Measurements from ENCODE around the gene DCHS1.

DCHS1 gene

DNA sequence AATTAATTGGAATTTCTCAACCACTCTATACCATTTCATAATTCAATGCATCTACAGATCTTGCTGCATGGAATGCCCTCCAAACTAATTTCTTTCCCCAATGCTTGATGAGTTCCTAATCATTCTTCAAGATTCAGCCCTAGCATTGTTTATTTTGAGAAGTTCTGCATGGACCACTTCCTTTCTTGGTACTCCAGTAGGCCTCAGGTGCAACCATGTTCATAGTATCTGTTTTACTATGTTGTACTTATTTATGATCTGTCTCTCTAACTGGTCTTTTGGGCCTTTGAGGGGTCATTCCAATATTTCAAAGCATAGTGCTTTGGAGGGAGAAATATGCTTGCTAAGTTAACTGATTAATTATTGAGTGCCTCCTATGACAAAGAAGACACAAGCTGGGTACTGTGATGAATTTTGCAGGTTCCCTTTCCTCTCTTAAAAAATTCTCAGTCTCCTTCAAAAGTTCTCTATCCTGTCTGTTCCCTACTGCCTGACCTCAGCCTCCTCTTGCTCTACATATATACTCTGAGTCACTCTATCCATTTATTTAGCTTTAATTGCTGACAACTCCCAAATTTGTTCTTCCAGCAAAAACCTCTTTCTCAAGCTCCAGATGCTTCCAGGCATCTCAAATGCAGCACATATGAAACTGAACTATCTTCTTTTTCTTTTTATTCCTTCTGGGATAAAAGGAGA lies 18.1 kb upstream of the DCHS1 start:
- DNase-seq = no peak

DNA sequence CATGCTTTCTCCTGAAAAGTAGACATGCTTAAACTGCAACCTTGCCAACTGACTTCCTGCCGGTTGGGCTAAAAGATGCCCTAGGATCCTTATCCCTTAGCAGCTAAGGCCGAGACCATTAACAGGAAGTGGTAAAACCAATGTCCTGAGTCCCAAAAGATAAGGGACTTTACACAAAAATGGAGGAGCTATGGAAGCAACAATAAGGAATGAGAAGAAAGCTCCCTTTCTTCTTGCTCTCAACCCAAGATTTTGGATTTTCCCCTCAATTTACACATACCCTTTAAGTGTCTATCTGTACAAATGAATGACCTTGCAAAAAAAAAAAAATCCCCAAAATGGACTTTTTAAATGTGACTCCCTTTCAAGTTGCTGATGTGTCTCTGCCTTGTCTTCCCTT lies 16.4 kb upstream of the DCHS1 start:
- DNase-seq = no peak

DNA sequence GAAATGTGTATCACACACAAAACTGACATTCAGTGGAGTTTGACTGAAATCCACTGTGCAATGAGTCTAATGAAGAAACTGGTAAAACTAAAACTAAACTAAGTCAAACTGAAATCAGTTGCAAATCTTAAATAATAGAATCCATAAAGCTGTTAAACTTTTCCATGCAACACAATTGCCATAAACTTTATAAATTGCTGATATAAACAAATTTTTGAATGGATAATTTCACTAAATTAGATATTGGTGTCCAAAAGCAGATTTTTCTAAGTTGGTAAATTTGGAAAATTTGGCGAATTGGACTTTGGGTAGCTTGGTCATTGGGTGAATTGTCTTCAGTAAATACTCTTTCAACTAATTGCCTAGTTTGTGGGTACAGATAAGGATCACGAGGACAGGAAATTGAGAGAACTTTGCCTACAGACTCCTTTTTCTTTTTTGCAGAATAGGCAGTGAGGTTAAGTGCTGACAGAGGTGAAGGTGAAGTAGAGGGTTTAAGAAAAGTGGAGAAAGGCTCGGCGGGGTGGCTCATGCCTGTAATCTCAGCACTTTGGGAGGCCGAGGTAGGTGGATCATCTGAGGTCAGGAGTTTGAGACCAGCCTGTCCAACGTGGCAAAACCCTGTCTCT lies 14.7 kb upstream of the DCHS1 start:
- DNase-seq = no peak

DNA sequence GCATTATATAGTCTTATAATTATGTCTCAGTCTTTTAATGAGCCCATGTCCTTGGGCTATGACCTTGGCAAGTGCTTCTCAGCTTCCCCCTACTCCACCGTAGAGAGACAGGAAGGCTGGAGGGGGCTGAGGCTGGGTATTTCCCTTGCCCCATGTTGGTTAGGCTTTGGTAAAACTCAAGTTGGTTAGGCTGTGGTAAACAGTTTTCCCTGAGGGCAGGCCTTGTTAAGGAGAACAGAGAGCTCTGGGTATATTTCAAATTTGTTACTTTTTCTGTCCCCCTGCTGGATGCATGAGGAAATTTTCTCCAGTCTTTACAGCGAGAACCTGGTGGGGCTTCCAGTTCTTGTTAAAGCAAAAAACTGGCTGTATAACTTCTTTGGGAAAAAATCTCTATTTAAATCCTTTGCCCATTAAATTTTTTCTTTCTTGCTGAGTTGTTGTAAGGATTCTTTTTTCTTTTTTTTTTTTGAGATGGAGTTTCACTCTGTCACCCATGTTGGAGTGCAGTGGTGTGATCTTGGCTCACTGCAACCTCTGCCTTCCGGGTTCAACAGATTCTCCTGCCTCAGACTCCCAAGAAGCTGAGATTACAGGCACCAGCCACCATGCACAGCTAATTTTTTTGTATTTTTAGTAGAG lies 12.2 kb upstream of the DCHS1 start:
- DNase-seq = peak; percentile 20

DNA sequence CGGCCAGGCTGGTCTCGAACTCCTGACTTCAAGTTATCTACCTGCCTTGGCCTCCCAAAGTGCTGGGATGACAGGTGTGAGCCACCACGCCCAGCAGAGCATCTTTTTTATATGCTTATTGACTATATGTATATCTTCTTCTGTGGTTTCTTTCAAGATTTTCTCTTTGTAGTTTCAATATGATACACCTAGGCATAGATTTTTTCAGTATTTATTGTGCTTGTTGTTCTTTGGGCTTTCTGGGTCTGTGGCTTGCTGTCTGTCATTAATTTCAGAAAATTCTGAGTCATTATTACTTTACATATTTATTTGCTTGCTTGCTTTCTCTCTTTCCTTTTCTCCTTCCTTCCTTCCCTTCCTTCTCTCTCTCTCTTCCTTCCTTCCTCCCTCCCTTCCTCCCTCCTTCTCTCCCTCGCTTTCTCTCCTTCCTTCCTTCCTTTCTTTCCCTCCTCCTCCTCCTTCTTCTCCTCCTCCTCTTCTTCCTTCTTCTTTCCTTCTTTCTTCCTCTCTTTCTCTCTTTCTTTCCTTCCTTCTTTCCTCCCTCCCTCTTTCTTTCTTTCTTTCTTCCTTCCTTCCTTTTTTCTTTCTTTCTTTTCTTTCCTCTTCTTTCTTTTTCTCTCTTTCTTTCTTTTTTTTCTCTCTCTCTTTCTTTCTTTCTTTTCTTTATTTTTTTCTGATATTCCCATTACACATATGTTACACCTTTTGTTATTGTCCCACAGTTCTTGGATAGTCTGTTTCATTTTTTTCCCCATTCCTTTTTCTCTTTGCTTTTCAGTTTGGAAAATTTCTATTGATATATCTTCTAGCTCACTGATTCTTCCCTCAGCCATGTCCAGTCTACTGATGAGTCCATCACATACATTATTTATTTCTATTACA lies 10.9 kb upstream of the DCHS1 start:
- no peak for DNase-seq

DNA sequence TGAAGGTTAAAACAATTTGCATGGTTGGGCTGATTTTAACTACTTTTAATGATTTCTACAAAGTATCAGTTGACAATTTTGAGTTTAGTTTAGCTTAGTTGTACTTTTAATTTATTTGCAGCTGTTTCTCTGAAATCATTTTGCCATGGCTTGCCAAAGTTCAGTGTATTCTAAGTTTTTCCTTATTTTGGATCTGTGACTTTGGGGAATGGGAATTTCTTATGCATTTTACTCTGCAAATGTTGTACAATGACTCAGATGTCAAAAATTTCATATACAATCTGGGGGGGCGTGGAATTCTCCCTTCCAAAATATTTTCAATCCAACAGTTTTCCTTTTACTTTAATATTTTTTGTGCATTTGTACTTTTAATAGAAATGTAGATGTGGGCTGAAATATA lies 8.9 kb upstream of the DCHS1 start:
- no peak for DNase-seq

DNA sequence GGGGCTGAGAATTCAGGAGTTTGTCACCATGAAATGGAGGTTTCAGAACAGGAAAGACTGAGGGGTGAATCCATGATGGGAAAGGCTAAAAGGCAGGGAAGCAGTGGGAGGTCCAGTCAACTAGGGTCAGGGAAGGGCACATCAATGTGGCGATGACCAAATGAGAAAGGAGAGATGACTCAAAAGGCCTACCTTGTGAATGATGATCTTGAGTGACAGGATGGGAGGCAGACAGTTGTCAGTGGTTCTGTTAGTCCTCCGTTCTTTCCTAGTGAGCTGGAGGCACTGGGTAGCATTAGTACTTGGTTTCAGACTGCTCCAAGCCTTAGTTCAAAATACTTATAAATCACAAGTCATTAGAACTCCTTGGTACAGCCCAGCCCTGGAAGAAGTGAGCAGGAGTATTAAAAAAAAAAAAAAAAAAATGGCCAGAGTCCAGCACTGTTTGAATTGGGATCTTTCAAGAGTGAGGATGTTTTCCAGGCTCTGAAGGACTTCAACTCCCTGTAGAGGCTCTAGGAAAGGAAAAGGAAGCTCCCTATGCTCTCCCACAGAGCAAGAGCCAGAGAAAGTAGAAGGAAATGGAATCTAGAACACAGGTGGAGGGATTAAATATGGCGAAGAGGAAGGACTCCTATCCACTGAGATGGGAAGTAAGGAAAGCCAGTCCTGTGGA lies 8.3 kb upstream of the DCHS1 start:
- DNase-seq = no peak

DNA sequence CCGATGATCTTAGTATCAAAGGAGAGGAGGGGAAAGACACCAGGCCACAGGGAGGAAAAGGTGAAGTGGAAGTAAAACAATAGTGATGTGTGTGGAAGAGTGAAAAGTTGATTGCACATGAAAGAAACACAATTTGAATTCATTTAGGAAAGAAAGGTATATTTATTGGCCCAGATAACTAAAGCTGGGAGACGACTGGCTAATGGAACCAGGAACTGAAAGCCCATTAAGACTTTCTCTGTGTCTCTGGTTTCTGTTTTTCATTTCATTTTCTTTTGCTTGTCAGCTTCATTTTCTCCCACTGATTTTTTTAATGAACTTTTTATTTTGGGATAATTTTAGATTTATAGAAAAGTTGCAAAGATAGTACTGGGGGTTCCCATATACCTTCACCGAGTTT lies 5.1 kb upstream of the DCHS1 start:
- DNase-seq = no peak

DNA sequence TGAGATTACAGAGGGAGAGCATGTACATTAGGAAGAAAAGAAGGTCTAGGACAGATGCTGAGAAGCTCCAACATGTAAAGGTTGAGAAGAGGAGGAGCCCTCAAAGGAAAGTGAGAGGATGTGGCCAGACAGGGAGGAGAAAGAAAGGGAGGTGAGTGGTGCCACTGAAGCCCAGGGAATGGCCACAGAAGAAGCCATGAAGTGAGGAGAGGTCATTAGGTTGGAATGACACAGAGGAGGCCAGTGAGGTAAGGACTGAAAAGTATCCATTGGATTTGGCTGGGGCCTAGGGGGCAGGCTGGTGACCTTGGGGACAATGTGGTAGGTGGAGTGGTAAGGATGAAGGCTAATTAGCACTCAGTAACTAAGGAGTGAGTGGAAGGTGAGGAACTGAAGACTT lies 3.0 kb upstream of the DCHS1 start:
- DNase-seq = no peak

DNA sequence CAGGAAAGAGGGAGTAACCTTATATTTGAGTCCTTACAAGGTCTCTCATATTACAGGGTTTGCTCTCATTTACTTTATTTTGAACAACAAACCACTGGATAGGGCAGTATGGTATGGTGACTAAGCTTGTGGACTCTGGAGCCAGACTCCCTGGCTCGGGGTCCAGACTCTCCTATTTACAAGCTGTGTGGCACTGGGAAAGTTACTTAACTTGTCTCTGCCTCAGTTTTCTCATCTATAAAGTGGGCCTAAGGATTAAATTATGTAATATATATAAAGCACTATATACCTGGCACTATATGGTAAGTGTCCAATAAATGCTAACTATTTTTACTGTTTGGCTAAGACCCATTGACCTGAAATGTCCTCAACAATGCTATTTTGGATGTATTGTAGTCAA lies 1.7 kb upstream of the DCHS1 start:
- DNase-seq = no peak

DNA sequence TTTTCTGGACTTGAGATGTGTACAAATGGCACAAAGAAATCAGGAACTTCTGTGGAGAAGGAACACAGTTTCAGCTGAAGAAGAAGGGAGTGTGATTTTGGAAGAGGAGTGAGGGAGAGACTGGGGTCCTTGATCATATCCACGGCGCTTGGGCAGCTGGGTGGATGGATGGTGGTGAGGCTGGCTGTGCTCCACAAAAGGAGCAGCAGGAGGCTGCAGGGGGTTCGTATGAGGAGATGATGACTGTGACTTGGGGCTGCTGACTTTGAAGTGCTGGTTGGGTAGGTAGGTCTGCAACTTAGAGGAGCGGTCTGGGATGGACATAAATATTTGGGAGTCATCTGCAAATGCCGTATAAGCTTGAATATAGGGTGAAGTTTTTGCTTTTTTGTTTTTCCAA lies 1.3 kb upstream of the DCHS1 start:
- DNase-seq = no peak

DNA sequence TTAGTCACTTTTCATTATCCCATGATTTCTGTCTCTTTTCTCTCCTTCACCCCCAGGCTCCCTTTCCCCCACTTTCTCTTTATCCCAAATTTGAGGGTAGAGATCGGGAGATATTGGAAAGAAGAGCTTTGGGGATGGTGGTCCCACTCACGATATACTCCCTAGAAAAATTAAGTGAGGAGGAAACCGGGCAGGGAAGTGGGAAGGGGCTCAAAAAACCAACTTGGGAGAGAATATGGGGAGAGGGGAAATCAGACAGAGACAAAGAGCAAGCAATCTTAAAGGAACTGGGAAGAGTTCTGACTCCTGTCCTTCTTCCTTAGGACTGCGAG lies 941 bp upstream of the DCHS1 start:
- DNase-seq = no peak

DNA sequence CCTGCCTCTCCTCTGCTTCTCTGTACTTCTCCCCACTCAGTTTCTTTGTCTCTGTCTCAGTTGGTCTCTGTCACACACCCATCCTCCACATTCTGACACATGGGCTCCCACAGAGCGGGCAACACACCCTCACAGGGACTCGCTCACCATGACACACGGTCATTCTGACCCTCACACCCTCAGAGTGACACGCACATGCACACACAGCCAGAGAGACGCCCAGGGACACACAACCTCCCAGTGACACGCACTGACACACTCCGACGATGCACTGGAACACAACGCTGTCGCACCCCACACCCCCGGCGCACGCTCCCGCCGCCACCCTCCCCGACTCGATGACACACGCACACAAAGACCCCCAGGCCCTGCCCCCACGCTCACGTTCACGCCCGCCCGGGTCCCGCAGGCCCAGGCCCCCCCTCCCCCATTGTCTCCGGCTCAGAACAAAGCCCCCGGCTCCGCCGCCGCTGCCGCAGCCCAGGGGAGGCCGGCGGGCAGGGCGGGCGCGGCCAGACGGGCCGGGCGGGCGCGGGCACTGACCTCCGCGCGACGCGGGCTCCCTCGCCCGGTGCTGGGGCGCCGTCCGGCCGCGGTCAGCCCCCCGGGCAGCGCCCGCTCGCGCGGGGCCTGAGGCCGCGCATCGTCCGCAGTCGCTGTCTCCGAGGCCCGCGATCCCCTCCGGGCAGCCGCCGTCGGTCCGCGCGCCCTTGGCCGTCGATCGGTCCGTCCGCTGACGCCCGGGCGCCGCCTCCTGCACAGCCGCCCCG lies 404 bp downstream of the DCHS1 start:
- DNase-seq = peak; percentile 36

DNA sequence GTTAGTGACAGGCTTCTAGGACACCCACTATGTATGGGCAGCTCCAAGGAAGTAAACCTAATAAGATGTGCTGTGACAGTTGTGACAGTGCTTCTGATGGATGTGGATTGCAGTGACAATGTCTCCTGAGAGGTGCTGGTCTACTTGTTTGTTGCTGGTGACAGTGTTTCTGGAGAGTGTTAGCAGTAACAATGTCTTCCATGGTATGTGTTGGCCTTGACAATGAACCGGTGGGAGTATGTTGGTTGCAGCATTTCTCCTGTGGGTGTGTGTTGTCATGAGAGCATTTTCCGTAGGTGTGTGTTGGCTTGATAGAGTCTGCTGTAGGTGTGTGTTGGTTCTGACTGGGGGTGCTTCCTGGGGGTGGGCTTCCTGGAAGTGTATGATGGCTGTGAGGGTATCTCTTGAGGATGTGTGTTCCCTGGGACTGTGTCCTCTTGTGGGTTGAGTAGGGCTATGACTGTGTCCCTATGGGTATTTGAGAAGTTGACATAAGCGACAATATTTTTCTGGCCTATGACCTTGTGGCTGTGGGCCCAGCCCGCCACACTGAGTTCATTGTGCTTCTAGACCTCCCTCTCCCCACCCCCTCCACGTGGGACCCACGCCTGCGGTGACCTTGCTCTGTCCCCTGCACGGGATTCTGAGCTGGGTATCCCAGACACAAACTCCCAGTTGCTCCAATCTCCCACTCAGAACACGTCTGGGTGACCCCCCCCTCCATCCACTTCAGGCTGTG lies 1.2 kb downstream of the DCHS1 start:
- DNase-seq = no peak

DNA sequence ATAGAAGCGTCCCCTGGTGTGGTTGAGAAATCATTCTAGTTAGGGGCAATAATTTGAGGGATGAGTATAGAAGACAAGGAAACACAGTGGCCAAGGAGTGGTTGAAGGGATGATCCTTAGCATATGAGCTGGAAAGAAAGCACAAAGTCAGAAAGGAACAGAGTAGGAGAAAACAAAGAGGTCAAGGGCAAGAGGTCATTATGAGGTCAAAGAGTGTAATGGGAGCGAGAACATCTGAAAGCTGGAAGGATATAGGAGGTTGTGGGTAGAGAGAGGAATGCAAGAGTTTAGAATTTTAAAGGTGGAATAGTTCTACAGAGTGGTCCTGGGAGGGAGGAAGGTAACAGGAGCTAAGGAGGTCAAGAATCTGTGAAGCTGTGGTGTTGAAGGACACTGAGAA lies 2.0 kb downstream of the DCHS1 start:
- no peak for DNase-seq

DNA sequence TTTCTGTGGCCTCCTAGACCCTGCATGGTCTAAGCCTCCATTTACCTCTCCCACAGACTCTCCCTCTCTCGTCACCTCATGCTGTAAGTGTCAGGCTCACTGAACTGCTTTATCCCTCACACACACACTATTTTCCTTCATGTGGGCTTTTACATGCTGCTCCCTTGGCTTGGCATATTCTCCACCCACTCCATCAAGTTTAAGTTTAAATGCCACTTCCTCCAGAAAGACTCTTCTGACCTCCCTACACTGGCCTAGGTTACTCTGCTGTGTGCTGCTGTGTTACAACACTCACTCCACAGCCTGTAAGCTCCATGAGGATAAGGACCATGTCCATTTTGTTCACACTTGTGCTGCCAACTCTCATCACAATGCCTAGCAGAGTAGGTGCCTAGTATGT lies 2.5 kb downstream of the DCHS1 start:
- no peak for DNase-seq

DNA sequence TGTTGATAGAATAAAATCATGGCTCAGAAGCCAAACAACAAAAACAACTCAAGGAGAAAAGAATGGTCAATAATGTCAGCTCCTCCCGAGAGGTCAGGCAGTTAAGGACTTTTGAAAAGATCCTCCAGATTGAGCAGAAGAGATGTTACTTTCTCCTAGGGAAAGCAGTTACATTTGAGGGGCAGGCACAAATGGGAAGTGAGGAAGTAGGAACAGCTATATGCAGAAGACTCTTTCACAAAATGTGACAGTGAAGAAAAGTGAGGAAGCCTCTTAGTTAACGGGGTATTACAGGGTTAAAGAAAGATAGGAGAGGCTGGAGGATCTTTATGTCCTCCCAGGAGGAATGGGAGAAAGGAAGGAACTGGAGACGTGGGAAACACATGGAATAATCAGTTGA lies 3.4 kb downstream of the DCHS1 start:
- no peak for DNase-seq

DNA sequence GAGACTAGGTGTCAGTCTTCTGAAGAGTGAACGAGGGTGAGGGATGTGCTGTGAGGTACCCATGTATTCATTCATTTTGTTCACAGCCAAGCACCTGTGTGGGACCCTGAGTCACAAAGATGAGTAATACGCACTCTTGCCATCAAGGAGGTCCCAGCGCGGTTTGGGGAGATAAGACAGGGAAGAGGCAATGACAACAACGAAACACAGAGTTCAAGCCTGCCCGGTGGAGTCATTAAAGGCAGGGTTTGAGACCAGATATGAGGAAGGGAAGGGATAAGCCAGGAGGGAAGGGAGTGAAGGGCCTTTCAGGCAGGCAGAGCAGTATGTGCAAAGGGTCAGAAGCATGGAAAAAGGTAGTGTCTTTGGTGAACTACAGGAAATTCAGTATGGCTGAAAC lies 4.6 kb downstream of the DCHS1 start:
- DNase-seq = no peak

DNA sequence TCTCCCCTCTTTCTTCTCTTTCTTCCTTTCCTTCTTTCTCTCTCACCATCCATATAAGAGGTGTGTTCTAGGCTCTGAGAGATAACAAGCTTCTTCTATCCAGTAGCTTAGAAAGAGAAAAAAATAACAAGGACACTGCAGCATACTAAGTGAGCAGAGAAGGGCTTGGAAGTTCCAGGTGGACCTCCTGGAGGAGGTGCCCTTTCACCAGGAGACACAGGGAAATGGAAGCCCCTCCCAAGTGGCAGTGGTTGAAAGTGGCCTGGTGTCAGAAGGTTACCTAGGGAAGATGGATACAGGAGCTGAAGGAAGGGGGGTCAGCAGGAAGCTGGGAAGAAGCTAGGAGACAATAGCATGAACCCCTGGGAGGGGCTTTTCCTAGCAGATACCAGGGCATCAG lies 5.5 kb downstream of the DCHS1 start:
- no peak for DNase-seq

DNA sequence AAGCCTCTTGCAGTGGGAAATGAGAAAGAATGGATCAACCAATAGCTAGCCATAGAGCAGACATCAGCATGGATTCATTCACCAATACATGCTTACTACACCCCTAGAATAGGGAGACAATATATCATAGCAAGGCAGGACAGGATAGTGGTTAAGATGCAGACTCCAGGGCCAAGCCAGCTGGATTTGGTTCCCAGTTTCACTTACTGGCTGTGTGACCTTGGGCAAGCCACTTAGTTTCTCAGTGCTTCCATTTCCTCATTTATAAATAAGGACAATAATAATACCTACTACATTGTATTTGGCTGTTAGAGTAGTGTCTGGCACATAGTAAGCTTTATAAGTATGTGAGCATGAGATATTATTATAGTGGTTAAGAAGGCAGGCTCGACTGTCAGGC lies 7.1 kb downstream of the DCHS1 start:
- no peak for DNase-seq

DNA sequence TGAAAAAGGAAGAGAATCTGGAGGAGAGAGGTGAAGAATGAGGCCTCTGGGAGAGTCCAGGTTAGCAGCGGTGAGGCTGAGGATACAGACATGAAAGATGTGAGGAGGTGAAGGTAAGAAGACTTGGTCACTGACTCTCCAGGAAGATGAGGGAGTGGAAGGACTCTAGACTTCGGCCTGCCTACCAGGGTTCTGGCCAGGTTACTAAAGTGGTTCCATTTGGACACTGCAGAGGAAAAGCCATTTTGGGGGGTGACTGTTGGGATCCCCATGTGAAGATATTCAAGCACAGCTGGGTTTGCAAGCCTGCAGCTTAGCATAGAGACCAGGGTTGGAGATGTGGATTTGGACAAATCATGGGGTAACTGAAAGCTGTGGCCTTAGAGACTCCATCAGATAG lies 7.8 kb downstream of the DCHS1 start:
- DNase-seq = no peak
